GM21576 (cell line): Measurements from ENCODE around the gene KIR2DL1.
"Not testable (repeated sequence)": the region's sequence is repeated elsewhere in the genome, so short reads cannot be mapped to it uniquely, and the experiment has no call there.

Source experiments
- ATAC-seq: cut with Tn5 transposase; IDR thresholded peaks from one replicate; pipeline ENCODE4 v1.9.1; 2021; ENCODE audit warnings: mild to moderate bottlenecking, moderate library complexity; ENCODE audit not compliant: unreplicated experiment

The KIR2DL1 gene

GRCh38 chr19:54817670-54818536 lies 48.3 kb downstream of the KIR2DL1 start:
- ATAC-seq, result no peak

- ATAC-seq, result not testable (repeated sequence)
Measured at GRCh38 chr19:54824416-54824815, 54.8 kb downstream of the KIR2DL1 start.

- not testable (repeated sequence) for ATAC-seq
Measured at GRCh38 chr19:54825326-54825725, 55.7 kb downstream of the KIR2DL1 start.

- ATAC-seq, result not testable (repeated sequence)
Measured at GRCh38 chr19:54828064-54828463, 58.5 kb downstream of the KIR2DL1 start.

DNA sequence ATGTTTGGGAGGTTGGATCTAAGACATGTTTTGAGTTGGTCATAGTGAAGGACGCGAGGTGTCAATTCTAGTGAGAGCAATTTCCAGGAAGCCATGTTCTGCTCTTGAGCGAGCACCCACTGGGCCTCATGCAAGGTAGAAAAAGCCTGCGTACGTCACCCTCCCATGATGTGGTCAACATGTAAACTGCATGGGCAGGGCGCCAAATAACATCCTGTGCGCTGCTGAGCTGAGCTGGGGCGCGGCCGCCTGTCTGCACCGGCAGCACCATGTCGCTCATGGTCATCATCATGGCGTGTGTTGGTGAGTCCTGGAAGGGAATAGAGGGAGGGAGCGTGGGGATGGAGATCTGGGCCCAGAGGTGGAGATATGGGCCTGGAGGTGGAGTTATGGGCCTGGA lies 62.9 kb downstream of the KIR2DL1 start, which contains the start of gene KIR2DS4:
TSS of gene KIR2DS4 (plus strand) at position 181 of the 400 bp plus-strand sequence.
- ATAC-seq, result not testable (repeated sequence)
